ENCODE measurements around the gene FBXW5.

Gene FBXW5

DNA sequence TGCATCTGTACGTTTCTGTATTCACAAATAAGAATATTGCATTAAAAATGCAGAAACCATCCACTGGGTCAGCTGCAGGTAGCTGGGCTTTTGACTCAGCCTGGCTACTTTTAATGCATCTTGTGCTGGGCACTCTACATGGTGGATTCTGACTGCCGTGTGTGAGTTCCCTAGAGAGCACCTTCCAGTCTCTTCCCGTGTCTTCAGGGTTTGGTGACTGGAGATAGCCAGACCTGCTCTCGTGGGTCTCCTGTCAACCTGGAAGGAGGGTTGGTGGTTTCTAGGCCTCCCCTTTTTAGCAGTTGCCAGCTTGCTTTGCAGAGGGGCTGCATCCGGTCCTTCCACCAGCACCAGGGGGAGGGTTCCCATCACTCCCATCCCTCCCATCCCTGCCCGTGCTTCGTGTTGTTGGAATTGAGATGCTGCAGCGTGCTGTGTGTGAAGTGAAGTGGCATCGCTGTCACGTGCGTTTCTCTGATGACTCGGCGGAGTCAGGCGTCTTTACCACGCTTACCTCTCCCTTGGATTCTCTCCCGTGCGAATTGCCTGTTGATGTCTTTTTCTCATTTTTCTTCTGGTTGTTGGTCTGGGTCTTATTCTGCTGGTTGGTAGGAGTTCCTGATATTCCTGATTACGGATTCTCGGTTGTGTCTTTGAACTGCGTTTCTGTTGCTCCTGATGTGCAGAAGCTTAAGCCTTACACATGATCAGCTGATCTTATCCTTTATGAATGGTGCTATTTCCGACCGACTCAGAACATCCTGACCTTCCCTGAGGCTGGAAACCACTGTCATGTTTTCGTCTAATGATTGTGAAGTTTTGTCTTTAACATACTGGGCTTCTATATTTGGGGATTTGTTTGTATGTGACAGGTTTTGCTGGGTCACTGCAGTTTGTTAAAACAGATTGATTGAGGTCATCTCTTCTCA lies 16.9 kb downstream of the FBXW5 start:
- DNase-seq = no peak

DNA sequence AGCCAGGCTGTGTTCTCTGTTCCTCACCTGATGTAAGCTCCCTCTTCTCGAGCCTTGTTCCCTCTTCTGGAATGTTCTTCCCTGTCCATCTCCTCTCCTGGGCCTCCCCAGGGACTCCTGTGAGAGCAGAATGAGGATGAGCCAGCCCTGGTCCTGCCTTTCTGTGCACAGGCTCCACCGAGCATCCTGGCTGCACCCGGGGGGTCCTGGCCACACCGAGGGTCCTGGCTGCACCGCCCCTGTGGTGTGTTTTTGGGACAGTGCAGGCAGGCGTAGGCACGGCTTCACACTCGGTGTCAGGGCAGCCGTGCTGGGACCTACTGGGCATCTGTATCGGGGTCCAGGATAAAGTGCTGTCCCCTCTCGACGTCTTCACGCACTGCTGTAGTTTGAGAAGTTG lies 17.8 kb downstream of the FBXW5 start:
- DNase-seq = no peak

GRCh38 chr9:136926154-136926704 lies 18.3 kb downstream of the FBXW5 start:
- no peak for DNase-seq

DNA sequence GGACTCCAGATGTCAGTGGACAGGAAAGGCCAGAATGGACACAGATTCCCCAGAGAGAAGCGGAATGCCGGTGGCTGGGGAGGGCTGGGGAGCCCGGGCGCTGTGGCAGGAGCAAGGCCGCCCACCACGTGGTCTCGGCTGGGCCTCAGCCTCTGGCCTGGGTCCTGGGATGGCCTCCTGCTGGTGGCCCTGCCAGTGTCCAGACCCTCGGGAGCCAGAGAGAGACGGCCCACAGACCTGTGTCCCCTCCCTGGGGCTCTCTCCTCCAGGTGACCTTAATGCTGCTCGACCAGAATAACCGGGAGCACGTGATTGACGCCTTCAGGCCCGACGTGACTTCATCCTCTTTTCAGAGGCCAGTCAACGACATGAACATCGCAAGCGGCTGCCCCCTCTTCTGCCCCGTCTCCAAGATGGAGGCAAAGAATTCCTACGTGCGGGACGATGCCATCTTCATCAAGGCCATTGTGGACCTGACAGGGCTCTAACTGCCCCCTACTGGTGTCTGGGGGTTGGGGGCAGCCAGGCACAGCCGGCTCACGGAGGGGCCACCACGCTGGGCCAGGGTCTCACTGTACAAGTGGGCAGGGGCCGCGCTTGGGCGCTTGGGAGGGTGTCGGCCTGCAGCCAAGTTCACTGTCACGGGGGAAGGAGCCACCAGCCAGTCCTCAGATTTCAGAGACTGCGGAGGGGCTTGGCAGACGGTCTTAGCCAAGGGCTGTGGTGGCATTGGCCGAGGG lies 19.0 kb downstream of the FBXW5 start:
- no peak for DNase-seq

- no peak for DNase-seq
Observed at GRCh38 chr9:136923881-136924280, 20.7 kb downstream of the FBXW5 start.

- DNase-seq = no peak
Observed at GRCh38 chr9:136922540-136922939, 22.0 kb downstream of the FBXW5 start.

DNA sequence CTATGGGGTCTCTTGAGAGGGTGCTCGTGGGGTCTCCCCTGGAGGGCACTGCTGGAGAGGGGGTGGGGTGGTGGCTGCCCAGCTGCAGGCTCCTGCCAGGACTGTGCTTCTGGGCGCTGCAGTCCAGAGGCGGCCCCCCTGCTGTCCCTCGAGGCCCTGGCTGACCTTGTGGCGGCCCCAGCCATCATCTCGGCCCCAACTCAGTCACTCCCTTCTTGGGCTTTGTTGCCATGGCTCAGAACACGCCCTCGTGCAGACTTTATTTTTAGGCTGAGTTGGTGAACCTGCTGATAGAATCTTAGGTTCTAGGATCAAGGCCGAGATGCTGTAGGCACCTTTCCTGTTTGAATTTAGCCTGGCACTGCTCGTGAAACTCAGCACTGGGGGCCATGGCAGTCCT lies 22.8 kb downstream of the FBXW5 start:
- no peak for DNase-seq

DNA sequence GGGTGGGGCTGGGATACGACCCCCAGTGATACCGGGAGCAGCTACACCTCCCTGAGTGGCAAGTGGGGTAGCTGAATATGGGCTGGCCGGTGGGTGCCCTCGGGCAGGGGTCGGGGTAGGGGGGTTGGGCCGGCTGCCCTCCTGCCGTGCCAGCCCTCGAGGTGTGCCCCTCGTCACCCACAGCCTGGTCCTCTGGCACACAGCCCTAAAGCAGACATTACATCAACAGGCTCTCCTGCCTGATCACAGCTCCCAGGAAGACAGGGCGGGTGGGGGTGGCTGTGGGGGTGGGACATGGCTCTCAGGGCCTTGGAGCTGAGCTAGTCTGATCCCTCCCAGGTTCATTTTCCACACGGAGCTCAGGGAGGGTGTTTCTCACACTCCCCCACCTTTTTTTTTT lies 23.2 kb downstream of the FBXW5 start:
- DNase-seq = no peak

- DNase-seq = no peak
Observed at GRCh38 chr9:136920734-136921231, 23.8 kb downstream of the FBXW5 start.

- no peak for DNase-seq
Observed at GRCh38 chr9:136920069-136920468, 24.5 kb downstream of the FBXW5 start.

GRCh38 chr9:136917902-136918301 lies 26.6 kb downstream of the FBXW5 start:
- DNase-seq = no peak

DNA sequence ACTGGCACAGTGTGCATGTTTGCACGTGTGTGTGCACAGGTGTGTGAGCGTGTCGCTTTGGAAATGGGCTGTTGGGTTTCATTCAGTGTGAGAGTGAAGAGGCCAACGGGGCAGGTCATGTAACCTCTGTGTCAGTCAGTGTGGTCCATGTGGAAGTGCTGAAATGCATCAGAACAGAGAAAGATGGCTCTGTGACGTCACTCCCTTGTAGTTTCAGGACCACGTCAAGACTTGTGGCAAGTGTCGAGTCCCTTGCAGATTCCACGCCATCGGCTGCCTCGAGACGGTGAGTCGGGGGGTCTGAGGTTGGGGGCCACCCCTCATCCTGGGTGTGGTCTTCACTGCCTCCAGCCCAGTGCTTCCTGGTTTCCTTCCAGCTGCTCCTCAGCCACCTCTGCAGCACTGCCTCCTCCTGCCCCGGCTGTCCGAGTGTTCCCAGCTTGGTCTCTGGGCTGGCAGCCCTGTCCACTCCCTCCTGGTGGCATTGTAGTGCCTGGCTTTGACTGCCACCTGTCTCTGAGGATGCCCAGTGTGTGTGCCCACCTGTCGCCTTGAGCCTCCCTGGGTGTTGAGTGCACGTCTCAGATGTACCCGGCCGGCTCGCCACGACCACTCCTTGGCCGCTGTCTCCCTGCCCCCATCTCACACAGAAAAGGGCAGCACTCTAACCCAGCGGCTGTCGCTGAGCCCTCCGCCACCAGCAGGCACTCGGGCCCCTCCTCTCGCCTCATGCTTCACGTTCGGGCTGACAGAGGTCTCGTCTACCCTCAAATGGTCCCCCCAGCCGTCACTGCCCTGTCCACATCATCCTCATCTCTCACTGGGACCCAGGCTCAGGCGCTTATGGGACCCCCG lies 28.0 kb downstream of the FBXW5 start:
- no peak for DNase-seq

DNA sequence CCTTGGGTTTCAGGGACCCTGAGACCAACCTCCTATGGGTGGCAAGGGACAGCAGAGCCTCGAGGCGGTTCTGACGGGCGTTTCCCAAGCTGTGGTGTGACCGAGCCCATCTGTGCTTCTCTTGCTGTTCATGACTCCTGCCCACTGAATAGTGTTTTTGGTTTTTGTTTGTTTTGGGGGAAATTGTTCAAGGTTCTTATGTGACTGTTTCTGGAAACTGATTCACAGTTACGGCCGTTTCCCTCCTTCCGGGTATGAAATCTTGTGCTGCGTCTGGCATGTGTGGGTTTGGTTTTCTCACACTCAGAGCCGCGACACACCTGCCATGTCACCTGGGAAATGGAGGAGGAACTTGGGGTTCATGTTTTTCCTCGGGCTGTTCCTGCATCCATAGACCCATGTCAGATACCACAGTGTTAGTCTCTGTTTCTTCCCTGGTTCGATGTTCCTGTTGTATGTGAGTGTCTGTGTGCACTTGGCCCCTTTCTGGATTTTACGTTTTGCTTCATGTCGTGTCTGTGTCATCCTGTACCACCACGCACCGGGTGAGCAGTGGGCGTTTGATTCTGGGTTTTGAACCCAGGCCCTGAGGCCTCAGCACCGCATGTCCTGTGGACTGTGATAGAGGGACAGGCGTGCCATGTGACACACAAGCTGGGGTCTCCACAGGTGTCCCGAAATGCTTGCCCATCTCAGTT lies 28.8 kb downstream of the FBXW5 start:
- DNase-seq = no peak

- no peak for DNase-seq
Observed at GRCh38 chr9:136913701-136914438, 30.7 kb downstream of the FBXW5 start.

- DNase-seq = no peak
Observed at GRCh38 chr9:136910901-136911245, 33.7 kb downstream of the FBXW5 start.

- DNase-seq = no peak
Observed at GRCh38 chr9:136910197-136910900, 34.2 kb downstream of the FBXW5 start.

DNA sequence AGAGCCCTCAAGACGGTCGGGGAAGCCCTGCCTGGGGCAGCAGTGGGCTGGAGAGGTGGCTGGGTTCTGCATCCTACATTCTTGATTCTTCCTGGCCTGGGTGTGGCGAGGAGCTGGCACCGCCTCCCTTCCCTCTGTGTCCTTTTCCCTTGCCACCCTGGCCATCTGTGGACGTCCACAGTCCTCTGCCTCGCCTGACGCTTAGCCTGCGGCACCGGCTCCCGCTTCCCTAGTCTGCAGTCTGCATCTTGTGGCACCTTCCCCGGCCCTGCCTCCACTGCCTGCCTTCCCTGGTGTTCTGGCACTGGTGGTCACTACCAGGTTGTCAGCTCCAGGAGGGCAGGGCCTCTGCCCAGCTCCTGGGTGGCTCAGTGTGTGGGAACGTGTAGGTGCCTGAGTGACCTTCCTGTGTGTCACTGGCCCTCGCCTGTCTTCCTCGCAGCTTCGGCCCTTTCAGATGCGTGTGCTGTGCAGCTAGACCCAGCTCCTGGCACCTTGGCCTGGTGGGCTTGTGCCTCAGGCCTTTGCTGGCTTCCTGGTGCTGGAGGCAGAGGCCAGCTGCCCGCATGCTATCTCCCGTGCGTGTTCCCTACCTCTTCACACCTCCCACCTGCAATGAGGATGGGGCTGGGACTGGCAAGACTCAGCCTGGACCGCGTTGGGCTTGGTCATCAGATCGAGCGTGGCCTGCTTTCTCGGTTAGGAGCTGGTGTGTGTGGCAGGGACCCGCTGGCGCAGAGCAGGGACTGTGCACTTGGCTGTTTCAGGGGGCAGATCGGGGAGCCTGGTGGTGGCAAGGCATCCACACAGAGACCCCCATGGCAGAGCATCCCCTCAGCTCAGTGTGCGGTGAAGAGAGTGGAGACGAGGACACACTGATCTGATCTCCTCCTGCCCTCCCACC lies 37.3 kb downstream of the FBXW5 start:
- no peak for DNase-seq

DNA sequence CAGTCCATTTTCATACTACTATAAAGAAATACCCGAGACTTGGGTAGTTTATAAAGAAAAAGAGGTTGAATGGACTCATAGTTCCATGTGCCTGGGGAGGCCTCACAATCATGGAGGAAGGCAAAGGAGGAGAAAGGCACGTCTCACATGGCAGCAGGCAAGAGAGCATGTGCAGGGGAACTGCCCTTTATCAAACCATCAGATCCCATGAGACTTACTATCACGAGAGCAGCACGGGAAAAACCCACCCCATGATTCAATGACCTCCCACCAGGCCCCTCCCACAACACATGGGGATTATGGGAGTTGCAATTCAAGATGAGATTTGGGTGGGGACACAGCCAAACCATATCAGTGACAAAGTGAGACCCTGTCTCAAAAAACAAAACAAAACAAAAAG lies 38.3 kb downstream of the FBXW5 start:
- DNase-seq = no peak

DNA sequence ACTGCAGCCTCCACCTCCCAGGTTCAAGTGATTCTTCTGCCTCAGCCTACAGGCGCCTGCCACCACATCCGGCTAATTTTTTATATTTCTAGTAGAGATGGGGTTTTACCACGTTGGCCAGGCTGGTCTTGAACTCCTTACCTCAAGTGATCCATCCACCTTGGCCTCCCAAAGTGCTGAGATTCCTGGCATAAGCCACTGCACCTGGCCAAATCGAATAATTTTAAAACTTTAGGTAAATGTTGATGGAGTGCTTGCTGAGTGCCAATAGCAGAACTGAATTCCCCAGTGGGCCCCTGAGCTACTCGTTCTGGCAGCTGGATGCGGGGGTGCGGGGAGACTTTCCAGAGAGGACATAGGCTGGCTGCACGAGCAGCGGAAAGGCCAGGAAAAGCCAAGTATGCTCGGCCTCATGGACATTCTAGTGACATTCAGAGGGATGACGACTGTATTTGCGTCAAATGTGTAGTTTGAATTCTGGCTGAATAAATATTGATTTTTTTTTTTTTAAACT lies 41.4 kb downstream of the FBXW5 start:
- no peak for DNase-seq
